GM03348 (cell line): ENCODE data around the gene TNFRSF1B.

Experiments
- DNase-seq: peaks from one replicate; pipeline ENCODE4 v3.0.0; 2012; ENCODE audit warnings: low spot score

Gene TNFRSF1B

GRCh38 chr1:12158357-12159092 is 8.3 kb upstream of the TNFRSF1B start:
- no peak for DNase-seq

- DNase-seq = no peak
Measured at GRCh38 chr1:12159816-12160215, 7.0 kb upstream of the TNFRSF1B start.

GRCh38 chr1:12161324-12161661 is 5.5 kb upstream of the TNFRSF1B start:
- DNase-seq = no peak

DNA sequence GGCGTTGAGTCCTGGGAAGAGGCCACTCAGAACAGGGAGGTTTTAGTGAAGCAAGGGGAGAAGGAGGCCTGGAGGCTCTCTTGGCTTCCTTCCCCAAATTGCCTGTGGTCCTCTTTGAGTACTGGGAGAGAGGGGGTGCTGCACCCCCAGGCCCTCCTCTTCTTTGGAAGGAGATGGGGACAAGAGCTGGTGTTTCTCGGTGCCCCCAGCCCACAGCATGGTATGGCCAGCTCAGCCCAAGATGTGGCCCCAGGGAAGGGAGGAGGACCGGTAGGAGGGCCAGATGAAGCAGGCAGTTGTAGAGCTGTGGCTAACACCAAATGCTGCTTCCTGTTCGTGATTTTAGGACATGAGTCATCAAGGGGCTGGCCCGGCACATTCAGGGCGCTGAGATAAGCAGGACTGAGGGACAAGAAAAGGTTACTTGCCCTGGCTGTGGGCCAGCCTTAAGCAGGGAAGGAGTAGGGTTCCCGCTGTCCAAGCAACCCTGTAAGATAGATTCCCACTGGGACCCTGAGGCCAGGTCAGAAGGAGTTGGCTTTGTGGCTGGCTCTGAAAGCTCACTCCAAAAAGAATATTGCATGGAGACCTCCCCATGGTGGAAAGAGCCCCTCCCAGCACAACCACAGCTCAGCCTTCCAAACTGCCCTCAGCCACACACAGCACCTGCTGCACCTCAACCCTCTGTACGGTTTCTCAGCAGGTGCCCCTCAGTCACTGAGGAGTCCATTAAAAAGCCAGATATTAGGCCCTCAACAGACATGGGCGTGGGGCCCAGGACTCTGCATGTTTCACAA is 4.9 kb upstream of the TNFRSF1B start:
- peak; percentile 91 for DNase-seq

DNA sequence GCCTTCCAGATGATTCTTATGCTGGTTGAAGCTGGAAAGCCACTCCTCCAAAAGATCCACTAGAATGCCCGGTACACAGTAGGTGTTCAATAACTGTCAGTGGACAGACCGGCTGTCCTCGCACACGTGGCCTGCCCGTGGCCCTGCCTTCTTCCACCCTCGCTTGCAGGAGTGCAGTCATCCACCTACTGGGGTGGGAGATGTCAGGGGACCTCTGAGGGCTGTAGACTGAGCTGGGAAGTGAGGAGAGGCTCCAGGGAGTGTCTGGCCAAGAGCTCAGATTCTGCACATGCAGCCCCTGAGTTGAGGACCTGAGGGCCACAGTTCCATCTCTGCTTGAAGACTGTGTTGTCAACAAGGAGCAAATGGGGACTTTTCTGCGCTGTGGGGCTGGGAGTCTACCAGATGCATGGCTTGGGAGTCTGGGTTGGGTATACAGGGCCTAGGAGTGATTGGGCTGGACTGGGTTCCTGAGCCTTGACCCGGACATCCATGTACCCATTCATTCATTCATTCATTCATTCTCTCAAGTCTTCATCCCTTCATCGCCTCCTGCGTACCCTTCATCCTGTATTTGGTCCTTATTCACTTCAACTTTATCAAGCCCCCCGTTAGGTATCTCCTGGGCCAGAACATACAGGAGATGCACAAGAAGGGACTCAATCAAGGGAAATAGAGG is 4.2 kb upstream of the TNFRSF1B start:
- DNase-seq = no peak

GRCh38 chr1:12163210-12163609 is 3.6 kb upstream of the TNFRSF1B start:
- DNase-seq = no peak

- DNase-seq = no peak
Measured at GRCh38 chr1:12164210-12164609, 2.6 kb upstream of the TNFRSF1B start.

GRCh38 chr1:12165342-12165741 is 1.4 kb upstream of the TNFRSF1B start:
- no peak for DNase-seq

- DNase-seq = no peak
Measured at GRCh38 chr1:12167493-12168429, 970 bp downstream of the TNFRSF1B start.

DNA sequence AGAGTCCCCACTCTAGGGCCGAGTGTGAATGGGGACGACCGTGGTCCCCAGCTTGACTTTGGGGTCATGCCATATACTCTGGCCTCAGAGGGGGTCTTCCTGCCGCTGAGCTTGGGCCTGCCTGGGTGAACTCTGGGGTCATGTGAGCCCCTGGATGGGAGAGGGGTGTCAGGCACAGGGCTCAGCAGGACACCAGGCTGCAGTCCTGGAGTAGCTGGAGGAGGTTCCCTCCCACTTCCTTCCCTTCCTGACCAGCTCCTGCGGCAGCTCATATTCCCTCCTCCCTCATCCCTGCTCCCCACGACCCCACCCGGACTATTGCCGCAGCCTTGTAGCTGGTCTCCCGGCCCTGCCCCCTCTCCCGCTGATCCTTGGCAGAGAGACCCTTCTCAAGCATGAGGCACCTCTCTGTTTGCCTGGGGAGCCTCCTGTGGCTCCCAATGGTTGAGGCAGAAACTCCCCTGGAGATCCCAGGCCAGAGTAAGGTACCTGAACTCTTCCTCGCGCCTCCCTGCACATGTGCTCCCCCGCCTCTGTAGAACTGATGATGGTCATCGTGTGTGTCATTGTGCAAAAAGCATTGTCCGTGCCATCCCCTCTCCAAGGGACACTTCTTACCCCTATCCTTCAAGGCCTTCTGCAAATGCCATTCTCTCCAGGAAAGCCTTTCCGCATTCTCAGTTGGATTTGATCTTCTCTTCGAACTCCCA is 1.8 kb downstream of the TNFRSF1B start:
- no peak for DNase-seq

DNA sequence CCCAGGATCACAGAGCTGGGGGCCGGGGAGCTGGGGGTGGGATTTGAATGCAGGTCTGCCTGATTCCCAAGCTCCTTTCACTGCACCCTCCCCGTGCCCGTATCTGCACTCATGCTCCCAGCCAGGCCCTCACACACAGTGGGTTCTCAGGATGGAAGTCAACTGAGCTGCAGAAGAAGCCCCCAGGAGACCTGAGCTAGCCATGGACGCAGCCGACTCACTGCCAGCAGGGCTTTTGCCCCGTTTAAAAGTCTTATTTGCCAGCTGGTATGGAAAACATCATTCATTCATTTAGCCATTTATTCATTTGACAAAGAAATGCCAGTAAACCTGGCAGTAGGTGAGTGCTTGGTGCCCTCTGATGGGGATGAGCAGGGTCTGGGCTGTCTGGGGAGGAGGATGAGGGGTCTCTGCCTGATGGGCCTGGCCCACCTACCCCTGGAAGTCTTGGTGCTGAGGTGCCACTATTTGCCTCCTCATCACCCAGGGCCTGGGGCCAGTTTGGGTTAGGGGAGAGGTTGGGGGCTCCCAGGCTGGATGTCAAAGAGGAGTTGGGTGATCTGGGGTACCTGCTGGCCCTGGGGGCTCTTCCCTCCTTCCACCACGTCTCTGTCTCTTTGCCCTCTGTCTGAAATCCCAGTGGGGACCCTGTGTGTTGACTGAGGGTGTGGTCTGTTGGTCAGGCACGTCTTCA is 2.8 kb downstream of the TNFRSF1B start:
- no peak for DNase-seq

DNA sequence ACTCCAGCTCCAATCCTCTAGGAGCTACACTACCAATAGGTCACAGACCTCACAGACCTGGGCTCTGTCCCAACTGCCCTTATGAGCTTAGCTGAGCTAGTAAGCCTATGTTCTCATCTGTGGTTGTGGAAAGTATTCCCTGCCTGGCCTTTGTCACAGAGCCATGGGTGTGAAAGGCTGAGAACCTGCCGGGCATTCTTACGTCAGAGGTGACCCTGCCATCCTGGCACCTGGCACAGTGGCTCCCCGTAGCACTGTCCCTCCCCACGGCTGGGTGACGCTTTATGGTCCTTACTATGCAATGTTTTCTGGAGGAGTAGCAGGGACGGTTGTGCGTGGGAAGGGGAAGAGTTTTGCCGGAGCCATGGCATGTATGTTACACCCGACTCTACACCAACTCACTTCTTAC is 3.5 kb downstream of the TNFRSF1B start:
- no peak for DNase-seq

DNA sequence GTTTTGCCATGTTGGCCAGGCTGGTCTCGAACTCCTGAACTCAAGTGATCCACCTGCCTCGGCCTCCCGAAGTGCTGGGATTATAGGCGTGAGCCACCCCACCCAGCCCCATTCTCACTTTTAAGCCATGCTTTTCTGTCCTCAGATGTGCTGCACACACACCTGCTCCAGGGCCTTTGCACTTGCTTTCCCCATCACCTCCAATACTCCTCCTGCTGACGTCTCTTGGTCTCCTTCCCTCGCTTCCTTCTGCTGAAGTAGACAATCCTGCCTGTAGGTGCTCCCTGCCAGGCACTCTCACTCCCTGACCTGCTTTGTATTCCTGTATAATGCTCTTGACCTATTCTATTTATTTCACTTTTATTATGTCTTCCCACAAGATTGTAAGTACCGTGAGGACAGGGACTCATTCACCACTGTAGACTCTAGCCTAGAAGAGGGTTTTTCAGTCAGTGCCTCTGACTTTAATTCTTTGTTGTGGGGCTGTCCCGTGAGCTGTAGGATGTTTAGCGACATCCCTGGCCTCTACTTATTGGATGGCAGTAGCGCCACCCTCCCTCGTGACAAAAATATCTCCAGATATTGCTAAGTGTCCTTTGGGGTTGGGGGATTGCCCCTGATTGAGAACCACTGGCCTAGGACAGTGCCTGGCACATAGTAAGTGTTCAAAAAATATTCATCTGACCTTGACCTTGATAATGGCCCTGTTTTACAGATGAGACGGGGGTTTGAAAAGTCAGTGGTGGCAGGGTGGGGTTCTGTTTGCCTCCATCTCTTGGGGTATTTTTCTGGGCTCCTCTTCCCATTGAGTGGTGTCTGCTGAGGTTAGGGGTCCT is 4.6 kb downstream of the TNFRSF1B start:
- DNase-seq = no peak

DNA sequence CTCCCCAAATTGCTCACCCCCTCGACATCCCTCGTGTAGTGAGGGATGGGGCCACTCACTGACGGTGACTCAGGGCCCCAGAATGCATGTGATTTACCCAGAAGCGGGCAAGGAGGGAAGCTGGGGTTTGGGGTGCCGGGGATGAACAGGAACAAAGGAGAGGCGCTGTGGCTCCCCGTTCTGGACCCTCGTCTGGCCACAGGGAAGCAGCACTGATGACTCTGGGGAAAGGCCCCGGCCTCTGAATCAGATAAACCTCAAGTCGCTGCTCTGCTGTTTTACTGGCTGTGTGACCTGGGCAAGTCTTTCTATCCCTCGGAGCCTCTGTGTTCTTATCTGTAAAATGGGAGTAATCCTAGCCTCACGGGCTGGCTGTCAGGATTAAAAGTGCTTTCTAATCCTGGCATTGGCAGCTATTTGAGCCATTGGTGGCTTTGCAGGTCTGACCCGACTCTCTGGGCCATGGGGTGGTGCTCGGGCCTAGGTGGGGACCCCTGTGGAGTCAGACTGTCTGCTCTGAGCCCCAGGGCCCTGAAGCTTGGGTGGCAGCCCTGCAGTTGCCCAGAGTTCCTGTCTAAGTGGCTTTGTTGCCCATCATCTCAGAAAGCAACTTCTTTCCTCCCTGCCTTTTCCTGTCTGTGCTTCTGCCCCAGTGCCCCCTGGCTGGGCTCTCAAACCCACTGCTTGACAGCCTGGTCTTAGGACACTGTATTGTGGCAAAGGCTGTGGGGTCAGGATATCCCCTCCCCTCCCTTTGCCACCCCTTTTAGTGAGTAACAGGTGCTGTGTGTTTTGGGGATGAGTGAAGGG is 5.5 kb downstream of the TNFRSF1B start:
- DNase-seq = no peak

DNA sequence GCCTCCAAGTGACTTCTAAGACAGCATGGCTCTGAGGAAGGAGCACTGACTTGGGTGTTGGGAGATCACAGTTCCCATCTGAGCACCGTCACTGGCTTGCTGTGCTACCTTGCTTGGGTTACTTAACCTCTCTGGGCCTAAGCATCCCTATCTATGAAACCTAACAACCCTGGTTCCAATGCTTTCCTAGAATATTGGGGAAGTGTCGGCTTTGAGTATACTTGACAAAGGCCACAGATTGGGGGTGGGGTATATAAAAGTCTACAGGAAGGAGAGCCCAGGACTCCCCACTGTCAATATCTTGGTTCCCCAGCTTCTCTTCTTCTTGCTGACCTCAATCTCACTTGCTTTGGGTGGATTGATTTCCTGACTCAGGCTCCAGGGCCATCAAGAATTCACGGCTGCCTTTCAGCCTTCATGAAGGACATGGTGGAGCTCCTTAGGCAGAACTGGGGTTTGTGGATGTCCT is 6.3 kb downstream of the TNFRSF1B start:
- no peak for DNase-seq

- no peak for DNase-seq
Measured at GRCh38 chr1:12173631-12174121, 6.9 kb downstream of the TNFRSF1B start.

GRCh38 chr1:12174924-12175810 is 8.4 kb downstream of the TNFRSF1B start:
- no peak for DNase-seq
